Medulla oblongata (tissue), 1 donor: ENCODE data around the gene STYXL2.
A peak's percentile ranks its signal among the peaks of the same experiment; 100 is the strongest.

Source experiments
- DNase-seq: peaks from one replicate; pipeline ENCODE4 v3.0.0-alpha.2; 2015; ENCODE audit errors: extremely low spot score

STYXL2 gene

DNA sequence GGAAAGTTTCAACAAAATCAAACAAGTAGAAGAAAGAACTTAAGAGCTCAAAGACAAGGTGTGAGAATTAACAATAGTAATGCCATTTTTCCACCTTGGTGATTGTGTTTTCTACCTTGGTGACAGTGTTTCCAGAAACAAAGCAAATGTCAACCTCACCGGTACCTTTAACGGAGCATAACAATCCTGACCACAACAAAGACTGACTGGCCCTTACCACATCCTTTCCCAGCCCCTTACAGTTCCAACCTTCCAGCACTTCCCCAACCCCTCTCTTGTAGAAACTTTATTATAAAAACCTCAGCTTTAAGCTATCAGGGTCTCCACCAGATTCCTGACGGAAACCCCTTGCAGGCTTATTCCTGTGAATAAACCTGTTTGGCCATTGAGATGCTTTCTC, 16.7 kb downstream of the STYXL2 start:
- DNase-seq = no peak

DNA sequence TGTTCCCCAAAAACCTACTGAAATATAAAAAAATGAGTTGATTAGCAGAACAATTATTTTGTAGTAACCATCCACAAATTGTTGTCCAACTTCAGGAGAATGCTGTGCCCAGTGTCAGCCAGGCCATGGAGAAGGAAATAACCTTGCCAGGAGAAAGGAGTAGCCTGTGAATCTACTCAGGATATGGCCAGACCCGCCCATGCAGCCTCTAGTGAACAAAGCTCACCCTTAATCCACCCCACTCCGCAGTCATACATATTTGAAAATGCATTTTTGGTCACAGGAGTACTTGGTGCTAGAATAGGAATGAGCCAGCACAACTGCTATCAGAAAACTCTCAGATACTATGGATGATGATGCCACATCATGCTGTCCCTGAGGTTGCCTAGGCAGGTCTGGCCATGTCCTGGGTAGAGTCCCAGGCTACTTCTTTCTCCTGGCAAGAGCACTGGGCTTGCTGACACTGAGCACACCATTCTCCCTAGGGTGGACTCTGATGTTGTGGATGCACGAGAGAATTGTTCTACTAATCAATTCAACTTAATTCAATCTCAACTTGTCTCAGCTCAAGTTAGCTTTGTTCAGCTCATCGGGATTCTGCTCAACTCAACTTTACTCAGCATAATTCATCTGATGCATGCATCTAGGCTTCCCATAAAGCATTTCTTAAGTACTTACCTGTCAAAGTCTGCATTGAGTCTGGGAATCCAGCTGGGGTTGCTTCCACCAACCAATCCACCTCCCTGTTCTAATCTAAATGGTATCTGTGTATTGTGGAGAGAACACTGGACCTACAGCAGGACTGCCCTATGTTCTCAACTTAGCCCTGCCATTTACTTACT, 18.2 kb downstream of the STYXL2 start:
- no peak for DNase-seq

GRCh38 chr1:167114725-167115124, 20.9 kb downstream of the STYXL2 start:
- DNase-seq = no peak

GRCh38 chr1:167115655-167116054, 21.8 kb downstream of the STYXL2 start:
- no peak for DNase-seq

DNA sequence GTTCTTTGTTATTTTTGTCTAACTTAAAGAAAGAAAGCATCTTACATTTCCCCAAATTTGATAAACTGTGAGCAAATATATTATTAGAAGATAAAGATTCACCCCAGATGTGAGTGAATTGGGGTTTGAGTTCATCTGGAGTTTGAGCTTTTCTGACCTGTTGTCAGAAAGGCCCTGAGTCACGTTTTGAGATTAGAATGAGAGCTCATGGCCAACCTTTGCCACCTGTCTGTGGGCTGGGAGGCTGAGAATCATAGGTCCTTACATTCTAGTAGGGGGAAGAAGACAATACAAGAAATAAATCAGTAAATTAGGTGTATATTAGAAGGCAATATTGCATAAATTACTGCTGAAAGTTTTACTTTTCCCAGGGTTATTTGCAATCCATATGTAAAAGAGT, 22.3 kb downstream of the STYXL2 start:
- no peak for DNase-seq

DNA sequence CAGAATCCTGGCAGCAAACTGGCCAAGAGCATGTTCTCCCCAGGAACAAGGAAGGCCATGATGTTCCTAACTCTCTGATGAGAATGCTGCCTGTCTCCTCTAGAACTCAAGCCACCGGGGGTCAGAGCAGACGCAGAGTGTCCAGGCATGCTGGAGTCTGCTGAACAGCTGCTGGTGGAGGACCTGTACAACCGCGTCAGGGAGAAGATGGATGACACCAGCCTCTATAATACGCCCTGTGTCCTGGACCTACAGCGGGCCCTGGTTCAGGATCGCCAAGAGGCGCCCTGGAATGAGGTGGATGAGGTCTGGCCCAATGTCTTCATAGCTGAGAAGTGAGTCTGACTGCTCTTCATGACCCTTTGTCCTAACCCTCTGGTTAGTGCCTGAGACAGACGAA, 23.4 kb downstream of the STYXL2 start:
- DNase-seq = no peak

- DNase-seq = no peak
These were observed 24.3 kb downstream of the STYXL2 start for GRCh38 chr1:167118188-167118587.

GRCh38 chr1:167119696-167120095, 25.8 kb downstream of the STYXL2 start:
- DNase-seq = peak; percentile 21

DNA sequence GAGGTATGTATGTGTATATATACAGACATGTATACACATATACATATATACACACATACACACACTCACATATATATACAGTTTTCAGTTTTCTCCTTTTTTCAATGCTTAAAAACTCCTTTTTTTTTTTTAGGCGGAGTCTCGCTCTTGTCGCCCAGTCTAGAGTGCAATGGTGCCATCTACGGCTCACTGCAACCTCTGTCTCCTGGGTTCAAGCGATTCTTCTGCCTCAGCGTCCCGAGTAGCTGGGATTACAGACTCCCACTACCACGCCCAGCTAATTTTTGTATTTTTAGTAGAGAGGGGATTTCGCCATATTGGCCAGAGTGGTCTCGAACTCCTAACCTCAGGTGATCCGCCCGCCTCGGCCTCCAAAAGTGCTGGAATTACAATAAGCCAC, 27.0 kb downstream of the STYXL2 start:
- no peak for DNase-seq

GRCh38 chr1:167121375-167122120, 27.7 kb downstream of the STYXL2 start:
- peak; percentile 10 for DNase-seq

DNA sequence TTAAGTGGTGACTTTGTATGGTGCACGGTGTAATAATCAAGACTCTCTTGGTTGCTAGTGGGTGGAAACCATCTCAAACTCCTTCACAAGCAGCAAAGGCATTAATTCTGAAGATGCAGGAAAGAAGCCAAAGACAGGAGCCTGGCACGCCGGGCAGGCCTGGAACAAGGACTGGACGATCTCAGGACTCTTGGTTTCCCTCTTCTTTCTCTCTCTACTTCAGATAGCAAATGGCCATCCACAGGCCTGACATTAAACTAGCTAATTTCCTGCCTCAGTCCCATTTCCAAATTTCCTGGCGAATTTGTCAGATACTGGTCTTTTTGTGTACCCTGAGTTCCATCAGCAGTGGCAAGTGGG, 28.2 kb downstream of the STYXL2 start:
- no peak for DNase-seq

DNA sequence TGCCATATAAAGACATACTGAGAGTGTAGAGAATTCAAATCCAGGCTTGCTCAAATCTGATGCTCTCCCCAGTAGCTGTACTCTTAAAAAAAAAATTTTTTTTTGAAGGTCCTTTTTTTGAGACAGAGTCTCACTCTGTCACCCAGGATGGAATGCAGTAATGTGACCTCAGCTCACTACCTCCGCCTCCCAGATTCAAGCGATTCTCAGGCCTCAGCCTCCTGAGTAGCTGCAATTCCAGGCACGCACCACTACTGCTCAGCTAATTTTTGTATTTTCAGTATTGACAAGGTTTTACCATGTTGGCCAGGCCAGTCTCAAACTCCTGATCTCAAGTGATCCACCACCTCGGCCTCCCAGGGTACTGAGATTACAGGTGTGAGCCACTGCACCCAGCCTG, 28.7 kb downstream of the STYXL2 start:
- DNase-seq = no peak

DNA sequence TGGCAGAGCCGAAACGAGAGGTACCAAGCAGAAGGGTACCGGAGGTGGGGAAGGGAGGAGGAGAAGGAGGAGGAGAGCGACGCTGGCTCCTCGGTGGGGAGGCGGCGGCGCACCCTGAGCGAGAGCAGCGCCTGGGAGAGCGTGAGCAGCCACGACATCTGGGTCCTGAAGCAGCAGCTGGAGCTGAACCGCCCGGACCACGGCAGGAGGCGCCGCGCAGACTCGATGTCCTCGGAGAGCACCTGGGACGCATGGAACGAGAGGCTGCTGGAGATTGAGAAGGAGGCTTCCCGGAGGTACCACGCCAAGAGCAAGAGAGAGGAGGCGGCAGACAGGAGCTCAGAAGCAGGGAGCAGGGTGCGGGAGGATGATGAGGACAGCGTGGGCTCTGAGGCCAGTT, 32.4 kb downstream of the STYXL2 start:
- DNase-seq = no peak

GRCh38 chr1:167126811-167127210, 32.9 kb downstream of the STYXL2 start:
- no peak for DNase-seq

DNA sequence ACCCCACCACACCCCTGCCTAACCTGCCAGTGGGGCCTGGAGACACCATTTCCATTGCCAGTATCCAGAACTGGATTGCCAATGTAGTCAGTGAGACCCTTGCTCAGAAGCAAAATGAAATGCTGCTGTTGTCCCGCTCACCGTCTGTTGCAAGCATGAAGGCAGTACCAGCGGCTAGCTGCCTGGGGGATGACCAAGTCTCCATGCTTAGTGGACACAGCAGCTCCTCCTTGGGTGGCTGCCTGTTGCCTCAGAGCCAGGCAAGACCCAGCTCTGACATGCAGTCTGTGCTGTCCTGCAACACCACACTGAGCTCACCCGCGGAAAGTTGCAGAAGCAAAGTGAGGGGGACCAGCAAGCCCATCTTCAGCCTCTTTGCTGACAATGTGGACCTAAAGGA, 33.4 kb downstream of the STYXL2 start:
- DNase-seq = no peak

DNA sequence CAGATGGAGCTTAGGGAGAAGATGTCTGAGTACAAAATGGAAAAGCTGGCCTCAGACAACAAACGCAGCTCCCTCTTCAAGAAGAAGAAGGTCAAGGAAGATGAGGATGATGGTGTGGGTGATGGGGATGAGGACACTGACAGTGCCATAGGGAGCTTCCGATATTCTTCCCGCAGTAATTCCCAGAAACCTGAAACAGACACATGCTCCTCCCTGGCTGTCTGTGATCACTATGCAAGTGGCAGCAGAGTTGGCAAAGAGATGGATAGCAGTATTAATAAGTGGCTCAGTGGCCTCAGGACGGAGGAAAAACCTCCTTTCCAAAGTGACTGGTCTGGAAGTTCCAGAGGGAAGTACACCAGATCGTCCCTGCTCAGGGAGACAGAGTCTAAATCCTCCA, 33.8 kb downstream of the STYXL2 start:
- DNase-seq = no peak

DNA sequence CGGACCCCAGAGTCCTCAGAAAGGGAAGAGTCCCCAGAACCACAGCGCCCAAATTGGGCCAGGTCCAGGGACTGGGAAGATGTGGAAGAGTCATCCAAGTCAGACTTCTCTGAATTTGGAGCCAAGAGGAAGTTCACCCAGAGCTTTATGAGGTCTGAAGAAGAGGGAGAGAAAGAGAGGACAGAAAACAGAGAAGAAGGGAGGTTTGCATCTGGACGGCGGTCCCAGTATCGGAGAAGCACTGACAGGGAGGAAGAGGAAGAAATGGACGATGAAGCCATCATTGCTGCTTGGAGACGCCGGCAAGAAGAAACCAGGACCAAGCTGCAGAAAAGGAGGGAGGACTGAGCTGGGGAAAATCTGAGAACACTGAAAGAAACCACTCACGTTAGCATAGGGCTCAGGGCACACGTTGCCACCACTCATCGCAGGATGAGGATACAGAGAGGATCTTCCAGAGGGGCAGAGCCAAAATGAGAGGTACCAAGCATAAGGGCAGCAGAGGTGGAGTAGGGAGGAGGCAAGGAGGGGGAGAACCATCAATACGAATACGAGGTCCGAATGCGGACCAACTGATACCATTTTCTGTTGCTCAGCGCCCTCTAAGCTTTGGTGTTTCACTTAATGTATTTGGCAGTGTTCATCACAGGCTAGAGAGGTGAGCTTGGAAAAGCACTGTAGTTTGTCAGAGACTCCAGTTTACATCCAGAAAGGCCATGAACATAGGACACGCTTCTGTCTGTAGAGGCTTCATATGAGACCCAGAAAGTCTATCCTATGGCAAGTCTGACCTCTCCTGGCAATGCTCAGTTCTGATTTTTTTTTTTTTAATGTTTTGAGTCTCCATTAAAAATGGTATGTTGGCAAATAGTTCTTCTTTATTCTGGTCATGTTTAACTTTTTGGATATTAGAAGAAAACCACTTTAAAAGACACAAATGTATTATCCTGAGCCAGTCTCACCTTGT, 34.7 kb downstream of the STYXL2 start:
- DNase-seq = no peak

- DNase-seq = no peak
These were observed 37.1 kb downstream of the STYXL2 start for GRCh38 chr1:167130829-167131510.

GRCh38 chr1:167132301-167133010, 38.6 kb downstream of the STYXL2 start:
- DNase-seq = no peak

- DNase-seq = no peak
These were observed 41.5 kb downstream of the STYXL2 start for GRCh38 chr1:167135281-167135840.

DNA sequence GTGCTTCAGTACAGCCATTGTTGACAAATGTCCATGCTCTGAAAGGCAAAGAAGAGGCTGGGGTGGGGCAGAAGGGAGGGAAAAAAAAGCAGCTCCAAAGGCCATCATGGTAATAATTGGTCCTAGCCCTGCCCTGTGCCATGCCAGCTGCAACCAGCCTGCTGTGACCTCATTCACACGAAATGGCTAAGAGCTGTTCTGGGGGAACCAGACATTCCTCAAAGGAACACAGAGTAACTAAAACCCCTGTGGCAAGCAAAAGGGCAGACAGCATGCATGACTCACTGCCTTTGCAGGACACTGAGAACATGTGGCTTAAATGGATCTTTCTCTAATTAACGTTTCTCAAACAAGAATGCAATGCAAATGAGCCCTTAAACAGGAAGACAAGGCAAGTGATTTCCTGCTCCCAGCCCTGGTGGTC, 42.3 kb downstream of the STYXL2 start:
- no peak for DNase-seq
